HG02938 (cell line): ENCODE measurements around the gene CEP85.

Experiments used
- ATAC-seq: cut with Tn5 transposase; IDR thresholded peaks from one replicate; pipeline ENCODE4 v1.9.1; 2021; ENCODE audit warnings: mild to moderate bottlenecking, moderate library complexity; ENCODE audit not compliant: unreplicated experiment

The CEP85 gene

GRCh38 chr1:26276432-26276838 is 42.4 kb downstream of the CEP85 start:
- ATAC-seq: no peak

- no peak for ATAC-seq
Observed at GRCh38 chr1:26277261-26277661, 43.3 kb downstream of the CEP85 start.

- no peak for ATAC-seq
Observed at GRCh38 chr1:26277719-26278118, 43.7 kb downstream of the CEP85 start.

- no peak for ATAC-seq
Observed at GRCh38 chr1:26278303-26278702, 44.3 kb downstream of the CEP85 start.

GRCh38 chr1:26278724-26279455 is 44.9 kb downstream of the CEP85 start:
- no peak for ATAC-seq

GRCh38 chr1:26279456-26280332 is 45.7 kb downstream of the CEP85 start, which contains the start of gene SH3BGRL3:
Gene SH3BGRL3 (plus strand): TSS chr1:26280086. CDS start chr1:26280156, 70 bp downstream.
- peak; percentile 41 for ATAC-seq

- no peak for ATAC-seq
Observed at GRCh38 chr1:26280333-26281042, 46.5 kb downstream of the CEP85 start.

- ATAC-seq: no peak
Observed at GRCh38 chr1:26281091-26281958, 47.3 kb downstream of the CEP85 start.

GRCh38 chr1:26281971-26282370 is 48.0 kb downstream of the CEP85 start:
- ATAC-seq: no peak

GRCh38 chr1:26282401-26282918 is 48.5 kb downstream of the CEP85 start:
- ATAC-seq: no peak

GRCh38 chr1:26283279-26283853 is 49.4 kb downstream of the CEP85 start:
- ATAC-seq: no peak

GRCh38 chr1:26283871-26284596 is 50.0 kb downstream of the CEP85 start:
- ATAC-seq: no peak

- ATAC-seq: no peak
Observed at GRCh38 chr1:26284597-26285347, 50.8 kb downstream of the CEP85 start.

- no peak for ATAC-seq
Observed at GRCh38 chr1:26285366-26286063, 51.5 kb downstream of the CEP85 start.

- ATAC-seq: no peak
Observed at GRCh38 chr1:26286064-26286416, 52.0 kb downstream of the CEP85 start.

- ATAC-seq: peak; percentile 38
Observed at GRCh38 chr1:26287033-26287711, 53.2 kb downstream of the CEP85 start.

- ATAC-seq: no peak
Observed at GRCh38 chr1:26287811-26288210, 53.8 kb downstream of the CEP85 start.
